ENCODE measurements around the gene NOL12.

The NOL12 gene

DNA sequence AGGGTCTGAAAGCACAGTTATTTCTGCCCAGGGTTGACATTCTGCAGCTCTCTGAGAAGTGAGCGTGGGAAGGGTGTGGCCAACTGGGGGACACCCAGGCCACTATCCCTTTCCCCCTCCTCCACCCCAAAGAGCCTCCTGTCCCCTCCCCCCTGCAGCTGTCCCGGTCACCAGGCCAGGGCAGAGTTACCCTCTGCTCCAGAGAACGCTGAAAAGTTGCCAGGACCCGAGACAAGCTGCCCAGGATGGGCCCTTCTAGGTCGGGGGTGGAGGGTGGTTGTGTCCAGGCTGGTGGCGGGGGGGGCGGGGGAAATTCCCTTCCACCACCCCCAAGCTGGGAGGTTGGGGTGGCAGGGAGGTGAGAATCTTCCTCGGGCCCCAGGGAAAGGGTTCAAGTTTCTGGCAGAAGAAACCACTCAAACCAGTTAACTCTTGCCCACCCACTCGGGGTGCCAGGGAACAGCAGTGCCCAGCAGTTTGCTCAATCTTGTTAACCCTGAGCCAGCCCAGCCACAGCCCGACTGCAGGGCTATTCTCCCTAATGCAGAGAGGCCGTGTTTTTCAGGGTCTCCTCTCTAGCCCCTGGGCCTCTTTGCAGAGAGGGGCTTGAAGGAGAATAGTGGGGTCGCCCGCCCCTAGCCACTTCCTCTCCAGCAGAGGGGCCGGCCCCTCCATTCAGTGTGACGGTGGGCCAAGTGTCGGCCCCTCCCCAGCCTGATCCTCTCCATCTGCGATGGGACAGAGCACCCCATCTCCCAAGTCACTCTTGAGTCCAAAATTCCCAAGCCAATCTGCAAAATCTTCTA, 10.0 kb upstream of the NOL12 start:
- DNase-seq (ENCODE audit: low read depth), result peak; percentile 27
- TF ChIP-seq, protein P1, sequence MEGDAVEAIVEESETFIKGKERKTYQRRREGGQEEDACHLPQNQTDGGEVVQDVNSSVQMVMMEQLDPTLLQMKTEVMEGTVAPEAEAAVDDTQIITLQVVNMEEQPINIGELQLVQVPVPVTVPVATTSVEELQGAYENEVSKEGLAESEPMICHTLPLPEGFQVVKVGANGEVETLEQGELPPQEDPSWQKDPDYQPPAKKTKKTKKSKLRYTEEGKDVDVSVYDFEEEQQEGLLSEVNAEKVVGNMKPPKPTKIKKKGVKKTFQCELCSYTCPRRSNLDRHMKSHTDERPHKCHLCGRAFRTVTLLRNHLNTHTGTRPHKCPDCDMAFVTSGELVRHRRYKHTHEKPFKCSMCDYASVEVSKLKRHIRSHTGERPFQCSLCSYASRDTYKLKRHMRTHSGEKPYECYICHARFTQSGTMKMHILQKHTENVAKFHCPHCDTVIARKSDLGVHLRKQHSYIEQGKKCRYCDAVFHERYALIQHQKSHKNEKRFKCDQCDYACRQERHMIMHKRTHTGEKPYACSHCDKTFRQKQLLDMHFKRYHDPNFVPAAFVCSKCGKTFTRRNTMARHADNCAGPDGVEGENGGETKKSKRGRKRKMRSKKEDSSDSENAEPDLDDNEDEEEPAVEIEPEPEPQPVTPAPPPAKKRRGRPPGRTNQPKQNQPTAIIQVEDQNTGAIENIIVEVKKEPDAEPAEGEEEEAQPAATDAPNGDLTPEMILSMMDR (conservative IDR thresholded peaks at IDR 0.05; ENCODE audit: low read depth, low read length), result no peak
- H3K4me3 ChIP-seq (ENCODE audit: low read depth, low read length), result peak overlapping the region; percentile 80

DNA sequence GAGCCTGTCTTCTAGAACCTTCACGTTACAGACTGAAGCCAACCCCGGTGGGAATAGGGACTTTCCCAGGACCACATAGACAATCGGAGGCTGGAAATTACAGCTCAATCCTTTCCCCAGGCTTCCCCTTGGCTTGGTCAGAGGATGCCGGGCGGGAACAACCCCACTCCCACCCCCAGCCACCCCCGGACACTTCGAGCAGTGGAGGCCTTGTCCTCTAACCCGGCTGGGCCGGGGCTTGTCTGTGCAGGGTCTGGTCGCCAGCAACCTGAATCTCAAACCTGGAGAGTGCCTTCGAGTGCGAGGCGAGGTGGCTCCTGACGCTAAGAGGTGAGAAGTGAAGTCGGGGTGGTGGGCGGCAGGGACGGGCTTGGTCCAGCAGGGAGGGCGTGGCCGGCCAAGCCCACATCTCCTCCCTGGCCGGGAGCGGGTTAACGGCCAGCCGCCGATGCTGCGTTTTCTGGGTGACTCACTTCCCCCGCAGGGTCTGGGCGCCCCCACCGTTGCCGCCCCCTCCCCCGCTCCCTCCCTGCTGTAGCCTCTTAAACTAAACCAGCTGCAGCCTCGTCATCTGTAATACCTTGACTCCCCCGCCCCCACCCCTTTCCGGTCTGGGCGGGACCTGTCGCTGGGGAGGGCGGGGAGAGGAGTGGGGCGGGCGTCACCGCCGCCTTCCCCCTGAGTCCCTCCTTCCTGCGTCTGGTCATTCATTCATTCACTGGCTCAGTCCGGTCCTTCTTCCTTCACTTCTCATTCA, 9.2 kb upstream of the NOL12 start:
- DNase-seq (ENCODE audit: low read depth), result peak; percentile 98
- H3K4me3 ChIP-seq (ENCODE audit: low read depth, low read length), result peak overlapping the region; percentile 80
- TF ChIP-seq, protein P1 (conservative IDR thresholded peaks at IDR 0.05; ENCODE audit: low read depth, low read length), result no peak

DNA sequence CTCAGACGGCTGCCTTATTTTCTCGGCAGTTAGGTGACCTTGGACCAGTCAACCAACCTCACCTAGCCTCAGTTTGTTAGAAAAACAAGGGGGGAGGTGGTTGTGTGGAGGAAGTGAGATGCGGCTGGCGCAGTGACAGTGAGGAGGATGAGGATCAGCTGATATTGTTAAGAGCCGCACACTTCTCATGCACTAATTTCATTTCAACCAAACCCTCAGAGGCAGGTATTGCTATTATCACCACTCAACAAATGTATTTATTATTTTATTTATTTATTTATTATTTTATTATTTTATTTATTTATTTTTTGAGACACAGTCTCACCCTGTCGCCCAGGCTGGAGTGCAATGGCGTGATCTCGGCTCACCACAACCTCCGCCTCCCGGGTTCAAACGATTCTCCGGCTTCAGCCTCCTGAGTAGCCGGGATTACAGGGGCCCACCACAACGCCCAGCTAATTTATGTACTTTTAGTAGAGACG, 8.6 kb upstream of the NOL12 start:
- peak overlapping the region; percentile 80 for H3K4me3 ChIP-seq (ENCODE audit: low read depth, low read length)
- TF ChIP-seq, protein P1 (conservative IDR thresholded peaks at IDR 0.05; ENCODE audit: low read depth, low read length), result no peak
- no peak for DNase-seq (ENCODE audit: low read depth)

DNA sequence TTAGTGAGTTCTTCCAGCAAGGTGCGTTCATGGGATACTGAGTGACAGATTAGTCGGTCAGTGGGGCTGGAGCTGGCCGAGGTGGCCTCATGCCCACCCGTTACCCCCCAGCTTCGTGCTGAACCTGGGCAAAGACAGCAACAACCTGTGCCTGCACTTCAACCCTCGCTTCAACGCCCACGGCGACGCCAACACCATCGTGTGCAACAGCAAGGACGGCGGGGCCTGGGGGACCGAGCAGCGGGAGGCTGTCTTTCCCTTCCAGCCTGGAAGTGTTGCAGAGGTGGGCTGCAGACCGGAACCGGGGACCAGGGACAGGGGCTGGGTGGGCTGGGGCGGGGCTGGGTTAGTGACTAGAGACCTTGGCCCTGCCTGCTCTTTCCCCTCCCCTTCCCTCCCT, 7.8 kb upstream of the NOL12 start:
- no peak for DNase-seq (ENCODE audit: low read depth)
- TF ChIP-seq, protein P1 (conservative IDR thresholded peaks at IDR 0.05; ENCODE audit: low read depth, low read length), result no peak
- H3K4me3 ChIP-seq (ENCODE audit: low read depth, low read length), result peak overlapping the region; percentile 34

DNA sequence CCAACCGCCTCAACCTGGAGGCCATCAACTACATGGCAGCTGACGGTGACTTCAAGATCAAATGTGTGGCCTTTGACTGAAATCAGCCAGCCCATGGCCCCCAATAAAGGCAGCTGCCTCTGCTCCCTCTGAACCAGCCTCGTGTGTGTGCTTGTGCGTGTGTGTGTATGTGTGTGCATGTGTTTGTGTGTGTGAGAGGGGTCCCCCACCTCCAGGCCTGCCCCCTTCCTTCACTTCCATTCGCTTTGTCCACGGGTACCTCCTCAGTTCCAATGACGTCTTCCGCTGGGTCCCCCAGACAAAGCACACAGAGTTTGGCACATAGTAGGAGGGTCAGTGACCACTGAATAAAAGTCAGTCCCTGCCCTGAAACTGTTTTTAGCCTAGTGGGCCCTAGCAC, 6.5 kb upstream of the NOL12 start:
- TF ChIP-seq, protein P1 (conservative IDR thresholded peaks at IDR 0.05; ENCODE audit: low read depth, low read length), result no peak
- no peak for DNase-seq (ENCODE audit: low read depth)
- H3K4me3 ChIP-seq (ENCODE audit: low read depth, low read length), result no peak overlapping the region

DNA sequence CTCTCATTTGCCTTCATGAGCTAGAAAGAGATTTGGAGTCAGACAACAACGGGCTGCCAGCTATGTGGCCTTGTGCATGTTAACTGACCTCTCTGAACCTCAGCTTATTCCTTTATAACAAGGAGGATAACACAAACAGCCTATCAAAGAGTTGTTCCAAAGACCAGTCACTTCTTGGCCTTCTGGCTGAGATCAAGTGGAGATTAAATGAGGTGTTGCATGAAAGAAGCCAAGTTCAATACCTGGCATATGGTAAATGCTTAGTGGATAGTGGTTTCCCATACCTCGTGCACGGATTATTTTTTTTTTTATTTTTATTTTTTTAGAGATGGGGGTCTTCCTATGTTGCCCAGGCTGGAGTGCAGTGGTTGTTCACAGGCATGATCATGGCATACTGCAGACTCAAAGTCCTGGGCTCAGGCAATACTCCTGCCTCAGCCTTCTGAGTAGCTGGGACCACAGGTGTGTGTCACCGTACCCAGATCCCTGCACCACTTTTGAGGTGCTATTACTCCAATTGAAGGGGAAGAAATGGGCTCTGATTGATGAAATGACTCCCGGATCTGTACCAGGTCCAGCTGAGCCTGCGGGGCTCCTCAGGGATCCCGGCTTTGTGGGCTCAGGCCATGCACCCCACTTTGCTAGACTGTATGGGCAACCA, 5.8 kb upstream of the NOL12 start:
- TF ChIP-seq, protein P1 (conservative IDR thresholded peaks at IDR 0.05; ENCODE audit: low read depth, low read length), result no peak
- DNase-seq (ENCODE audit: low read depth), result no peak
- H3K4me3 ChIP-seq (ENCODE audit: low read depth, low read length), result no peak overlapping the region

Data from choroid plexus epithelial cell (primary cell).